ENCODE data around the gene LYSMD3. TPM values are rescaled to one million over a fixed set of nuclear protein-coding genes. Genes with fewer than 3 reads are reported as not detected.
A peak's percentile ranks its signal among the peaks of the same experiment; 100 is the strongest.

The LYSMD3 gene
- total RNA-seq, 4 donors from 2014 or later = 7.9 to 15.7 (median 14.3) TPM

- ATAC-seq (no peak), DNase-seq (no peak)
- no peak overlapping the region for H3K27ac ChIP-seq
- in situ Hi-C loops (cut with MboI; ENCODE audit: low sequenced_read_pairs in 4 of 4) (loop anchor here in 1 of 4 donors (10.0 kb wide), 1 partner anchor 47 kb away; the partner anchor contains the start of gene LYSMD3), intact Hi-C loops (cut with DNase I; ENCODE audit: low total_unique reads) (no loop called here)
- TF ChIP-seq POLR2A (IDR thresholded peaks at IDR 0.05) = no peak
- TF ChIP-seq CTCF (IDR thresholded peaks at IDR 0.05 in 4 of 5, conservative IDR thresholded peaks at IDR 0.05 in 1 of 5) = no peak
- peaks cover 8 to 15% of the 10 kb centered on the region in 2 donors for H3K4me1 ChIP-seq
- H3K36me3 ChIP-seq = no peaks in the 10 kb centered on the region
- no peaks in the 10 kb centered on the region for H3K27me3 ChIP-seq
- H3K9me3 ChIP-seq = no peaks in the 10 kb centered on the region
- H3K4me3 ChIP-seq = no peak overlapping the region
Measured at GRCh38 chr5:90477621-90478215, 51.7 kb downstream of the LYSMD3 start.

GRCh38 chr5:90477073-90477472, 52.3 kb downstream of the LYSMD3 start:
- DNase-seq (no peak), ATAC-seq (no peak)
- Histone ChIP-seq H3K36me3 (no peaks in the 10 kb centered on the region), H3K9me3 (no peaks in the 10 kb centered on the region), H3K4me3 (no peak overlapping the region), H3K27ac (no peak overlapping the region), H3K27me3 (no peaks in the 10 kb centered on the region), H3K4me1 (peaks cover 11 to 20% of the 10 kb centered on the region in 2 donors)
- TF ChIP-seq CTCF (IDR thresholded peaks at IDR 0.05 in 4 of 5, conservative IDR thresholded peaks at IDR 0.05 in 1 of 5) (no peak), POLR2A (IDR thresholded peaks at IDR 0.05) (no peak)
- in situ Hi-C loops (cut with MboI; ENCODE audit: low sequenced_read_pairs in 4 of 4) (loop anchor here in 1 of 4 donors (10.0 kb wide), 1 partner anchor 48 kb away; the partner anchor contains the start of gene LYSMD3), intact Hi-C loops (cut with DNase I; ENCODE audit: low total_unique reads) (no loop called here)

DNA sequence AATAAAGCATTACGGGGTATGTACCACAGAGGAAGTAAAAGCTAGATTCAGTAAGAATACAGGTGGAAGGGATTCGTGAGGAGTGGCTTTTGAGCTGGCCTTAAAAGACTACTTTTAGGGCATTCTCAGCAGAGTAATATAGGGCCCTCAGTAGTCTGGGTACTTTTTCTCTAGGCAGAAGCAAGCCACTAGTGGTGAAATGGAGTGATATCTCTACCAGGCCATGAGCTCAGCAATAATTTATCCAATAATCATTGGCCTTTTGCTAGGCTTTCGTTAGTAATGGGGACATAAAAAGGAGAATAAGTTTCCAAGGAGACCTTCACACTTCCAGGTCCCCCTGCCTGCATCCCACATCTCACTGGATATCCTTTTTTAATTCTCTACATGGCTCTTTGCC, 53.0 kb downstream of the LYSMD3 start:
- intact Hi-C loops (cut with DNase I; ENCODE audit: low total_unique reads) (no loop called here), in situ Hi-C loops (cut with MboI; ENCODE audit: low sequenced_read_pairs in 4 of 4) (loop anchor here in 1 of 4 donors (10.0 kb wide), 1 partner anchor 48 kb away; the partner anchor contains the start of gene LYSMD3)
- ATAC-seq (no peak), DNase-seq (no peak)
- no peaks in the 10 kb centered on the region for H3K36me3 ChIP-seq
- no peaks in the 10 kb centered on the region for H3K27me3 ChIP-seq
- H3K27ac ChIP-seq = no peak overlapping the region
- peaks cover 11 to 26% of the 10 kb centered on the region in 2 donors for H3K4me1 ChIP-seq
- H3K9me3 ChIP-seq = no peaks in the 10 kb centered on the region
- no peak for TF ChIP-seq POLR2A (IDR thresholded peaks at IDR 0.05)
- TF ChIP-seq CTCF (IDR thresholded peaks at IDR 0.05 in 4 of 5, conservative IDR thresholded peaks at IDR 0.05 in 1 of 5) = no peak
- no peak overlapping the region for H3K4me3 ChIP-seq

DNA sequence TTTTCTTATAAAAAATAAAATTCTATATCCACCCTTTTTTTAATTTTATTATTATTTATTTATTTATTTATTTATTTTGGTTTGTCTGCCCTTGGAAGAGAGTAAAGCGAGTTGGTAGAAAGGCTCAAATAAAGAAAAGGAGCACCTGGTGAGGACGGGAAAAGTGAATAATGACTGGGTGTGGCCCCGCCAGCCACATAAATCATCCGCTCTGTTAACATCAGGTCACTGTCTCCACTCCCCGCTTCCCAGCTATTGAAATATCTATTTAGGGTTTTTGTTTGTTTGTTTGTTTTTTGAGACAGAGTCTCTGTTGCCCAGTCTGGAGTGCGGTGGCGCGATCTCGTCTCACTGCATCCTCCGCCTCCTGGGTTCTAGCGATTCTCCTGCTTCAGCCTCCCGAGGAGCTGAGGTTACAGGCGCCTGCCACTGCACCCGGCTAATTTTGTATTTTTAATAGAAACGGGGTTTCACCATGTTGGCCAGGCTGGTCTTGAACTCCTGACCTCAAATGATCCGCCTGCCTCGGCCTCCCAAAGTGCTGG, 53.9 kb downstream of the LYSMD3 start:
- Histone ChIP-seq H3K36me3 (no peaks in the 10 kb centered on the region), H3K4me3 (peak overlapping the region in 3 of 4 donors; percentile 76 to 86 (median 77)), H3K4me1 (peaks cover 11 to 26% of the 10 kb centered on the region in 2 donors), H3K27me3 (no peaks in the 10 kb centered on the region), H3K9me3 (no peaks in the 10 kb centered on the region), H3K27ac (peak overlapping the region in 1 of 4 donors; percentile 82)
- in situ Hi-C loops (cut with MboI; ENCODE audit: low sequenced_read_pairs in 4 of 4) = loop anchor here in 1 of 4 donors (10.0 kb wide), 1 partner anchor 49 kb away; the partner anchor contains the start of gene LYSMD3
- ATAC-seq = no peak
- DNase-seq = no peak
- TF ChIP-seq POLR2A (IDR thresholded peaks at IDR 0.05) (no peak), CTCF (IDR thresholded peaks at IDR 0.05 in 4 of 5, conservative IDR thresholded peaks at IDR 0.05 in 1 of 5) (no peak)
- intact Hi-C loops (cut with DNase I; ENCODE audit: low total_unique reads) = no loop called here

Measured in gastrocnemius medialis (tissue), 4 donors.